ENCODE results near the gene MAP3K5.

The MAP3K5 gene

DNA sequence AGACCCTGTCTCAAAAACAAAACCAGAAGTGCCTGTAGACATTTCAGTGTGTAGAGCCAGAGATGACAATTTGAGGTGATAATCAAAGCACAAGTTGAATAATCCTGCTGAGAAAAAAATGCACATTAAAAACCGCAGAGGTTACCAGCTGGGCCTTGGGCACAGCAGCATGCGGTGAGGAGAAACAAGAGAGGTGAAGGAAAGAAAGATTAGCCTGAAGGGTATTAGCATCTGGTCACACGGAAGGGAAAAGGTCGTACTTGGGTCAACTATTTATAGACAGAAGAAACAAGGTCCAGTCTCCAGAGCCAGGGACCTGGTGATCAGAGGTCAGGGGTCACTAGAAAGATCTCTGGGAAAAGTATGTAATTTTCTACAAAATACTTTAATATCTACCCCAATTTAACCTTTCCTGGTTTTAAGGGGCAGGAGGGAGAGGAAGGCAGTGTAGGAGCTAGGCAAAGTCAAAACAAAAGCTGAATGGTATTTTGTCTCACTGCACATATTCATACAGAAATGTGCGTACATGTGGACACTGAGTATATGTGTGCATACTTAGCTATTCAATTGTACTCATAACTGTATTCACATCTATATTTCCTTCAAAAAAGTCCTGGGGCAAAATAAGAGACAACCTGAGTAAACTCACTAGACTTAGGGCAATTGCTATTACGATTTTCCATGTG, 252.2 kb downstream of the MAP3K5 start:
- DNase-seq (ENCODE audit: low spot score) = no peak

DNA sequence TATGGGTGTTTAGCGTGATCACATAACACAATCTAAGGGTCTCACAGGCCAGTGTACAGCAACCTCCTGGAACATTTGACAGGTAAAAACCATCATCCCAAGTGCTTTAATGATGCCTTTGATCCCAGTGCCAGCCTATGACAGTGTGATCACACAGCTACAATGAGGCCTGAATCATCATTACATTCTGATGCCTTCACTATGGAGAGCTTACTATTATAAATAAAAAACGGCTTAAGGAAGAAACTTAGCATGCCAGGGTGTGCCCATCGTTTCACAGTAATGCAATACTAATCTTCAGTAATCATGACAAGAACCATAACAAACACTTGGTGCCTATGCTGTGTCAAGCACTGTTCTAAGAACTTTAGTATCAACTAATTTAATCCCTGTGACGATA, 253.4 kb downstream of the MAP3K5 start:
- DNase-seq (ENCODE audit: low spot score) = no peak

DNA sequence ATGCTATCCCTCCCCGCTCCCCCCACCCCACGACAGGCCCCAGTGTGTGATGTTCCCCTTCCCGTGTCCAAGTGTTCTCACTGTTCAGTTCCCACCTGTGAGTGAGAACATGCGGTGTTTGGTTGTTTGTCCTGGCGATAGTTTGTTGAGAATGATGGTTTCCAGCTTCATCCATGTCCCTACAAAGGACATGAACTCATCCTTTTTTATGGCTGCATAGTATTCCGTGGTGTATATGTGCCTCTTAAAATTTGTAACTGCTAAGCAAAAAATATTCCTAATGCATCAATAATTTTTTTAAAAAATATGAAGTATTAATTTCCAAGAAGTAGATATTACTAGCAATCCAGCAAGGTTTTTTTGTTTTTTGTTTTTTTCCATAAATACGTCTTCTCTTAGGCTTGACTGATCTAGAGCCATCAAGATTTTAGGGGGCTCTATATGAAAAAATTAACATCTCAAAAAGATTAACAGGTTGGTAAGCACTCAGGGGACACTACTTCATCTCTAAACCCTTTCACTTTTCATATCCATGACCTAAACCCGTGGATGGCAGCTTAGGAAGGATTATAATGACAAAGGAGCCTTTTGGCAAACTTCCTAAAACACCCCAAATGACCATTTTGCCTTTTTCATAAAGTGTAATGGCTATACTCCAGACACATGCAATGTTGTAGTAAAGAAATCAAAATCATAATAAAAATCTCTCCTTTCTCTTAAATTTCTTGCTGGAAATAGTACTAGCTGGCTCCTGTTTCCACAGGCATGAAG, 256.2 kb downstream of the MAP3K5 start:
- no peak for DNase-seq (ENCODE audit: low spot score)

DNA sequence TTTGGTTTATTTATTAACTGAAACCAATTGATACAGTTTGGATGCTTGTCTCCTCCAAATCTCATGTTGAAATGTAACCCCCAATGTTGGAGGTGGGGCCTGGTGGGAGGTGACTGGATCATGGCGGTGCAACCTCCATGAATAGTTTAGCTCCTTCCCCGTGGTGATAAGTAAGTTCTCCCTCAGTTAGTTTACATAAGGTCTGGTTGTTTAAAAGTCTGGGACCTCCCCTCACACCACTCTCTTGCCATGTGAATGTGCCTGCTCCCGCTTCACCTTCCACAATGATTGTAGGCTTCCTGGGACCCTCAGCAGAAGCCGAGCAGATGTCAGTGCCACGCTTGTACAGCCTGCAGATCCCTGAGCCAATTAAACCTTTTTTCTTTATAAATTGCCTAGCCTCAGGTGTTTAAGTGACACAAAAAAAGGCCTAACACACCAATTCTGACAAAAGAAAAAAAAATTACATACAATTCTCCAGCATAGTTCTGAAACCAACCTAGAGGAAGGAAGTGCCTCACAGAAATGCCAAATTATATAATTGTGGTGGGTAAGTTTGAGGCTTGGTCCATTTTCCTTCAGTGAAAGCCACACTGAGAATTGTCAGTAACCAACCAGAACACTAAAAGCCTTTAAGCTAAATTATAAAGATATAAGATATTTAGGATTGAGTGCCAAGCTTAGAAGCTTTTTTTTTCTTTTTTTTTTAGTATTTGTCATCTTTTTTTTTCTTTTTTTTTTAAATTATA, 257.1 kb downstream of the MAP3K5 start:
- DNase-seq (ENCODE audit: low spot score) = no peak

DNA sequence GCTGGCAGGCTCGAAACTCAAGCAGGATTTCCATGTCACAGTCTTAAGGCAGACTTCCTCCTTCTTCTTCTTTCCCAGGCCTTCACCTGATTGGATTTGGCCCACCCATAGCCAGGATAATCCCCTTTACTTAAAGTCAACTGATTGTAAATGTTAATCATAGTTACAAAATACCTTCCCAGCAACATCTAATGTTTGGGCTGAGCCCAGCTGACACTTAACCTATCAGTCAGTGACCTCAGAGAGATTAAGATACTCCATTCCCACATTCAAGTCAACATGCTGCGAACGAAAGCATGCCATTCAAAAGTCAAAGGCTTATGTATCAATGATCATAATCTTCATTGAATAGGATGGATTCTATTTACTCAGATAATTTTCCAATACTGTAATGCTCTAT, 258.0 kb downstream of the MAP3K5 start:
- DNase-seq (ENCODE audit: low spot score) = no peak

DNA sequence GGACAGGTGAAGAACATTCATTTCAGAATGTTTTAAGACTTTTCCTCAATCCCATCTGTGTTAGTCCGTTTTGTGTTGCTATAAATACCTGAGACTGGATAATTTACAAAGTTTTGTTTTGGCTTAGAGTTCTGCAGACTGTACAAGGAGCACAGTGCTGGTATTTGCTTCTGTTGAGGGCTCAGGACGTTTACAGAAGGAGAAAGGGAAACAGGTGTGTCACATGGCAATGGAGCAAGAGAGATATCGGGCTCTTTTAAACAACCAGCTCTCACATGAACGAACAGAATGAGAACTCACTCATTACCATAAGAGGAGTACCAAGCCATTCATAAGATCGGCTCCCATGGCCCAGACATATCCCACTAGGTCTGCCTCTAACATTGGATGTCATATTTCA, 258.8 kb downstream of the MAP3K5 start:
- DNase-seq (ENCODE audit: low spot score) = no peak

DNA sequence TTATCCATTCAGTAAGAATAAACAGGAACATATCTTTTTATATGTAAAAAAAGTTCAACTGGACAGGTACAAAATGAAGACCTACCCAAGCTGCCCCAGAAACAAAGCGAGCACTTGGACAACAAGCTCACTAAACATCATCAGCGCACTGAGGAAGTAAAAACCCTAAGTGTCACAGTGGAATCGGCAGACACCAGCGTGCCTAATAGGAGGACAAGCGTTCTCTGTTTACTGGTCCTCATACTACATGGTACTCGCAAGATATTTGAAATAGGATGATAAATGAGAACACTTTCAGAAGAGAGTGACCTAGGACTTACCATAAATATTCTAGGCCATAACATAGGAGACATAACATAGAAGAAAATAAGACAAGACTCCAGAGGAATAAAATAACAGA, 260.2 kb downstream of the MAP3K5 start:
- DNase-seq (ENCODE audit: low spot score) = no peak

DNA sequence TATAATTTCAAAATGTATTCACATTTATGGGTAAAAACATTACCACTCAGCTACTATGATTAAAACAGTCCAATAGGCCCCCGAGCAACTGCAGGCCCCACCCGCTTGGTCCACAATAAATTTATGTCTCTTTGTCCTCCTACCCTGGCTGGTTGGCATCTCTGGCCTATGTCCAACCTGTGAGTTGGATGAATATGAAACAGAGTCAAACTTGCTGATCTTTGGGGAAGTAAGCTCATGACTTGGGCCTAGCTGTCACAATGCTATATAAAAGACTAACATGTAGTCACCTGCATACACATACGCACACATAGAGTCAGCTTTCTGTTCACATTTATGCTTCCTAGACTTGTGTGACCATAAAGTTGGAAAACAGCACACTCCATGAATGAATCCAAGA, 262.6 kb downstream of the MAP3K5 start:
- no peak for DNase-seq (ENCODE audit: low spot score)

DNA sequence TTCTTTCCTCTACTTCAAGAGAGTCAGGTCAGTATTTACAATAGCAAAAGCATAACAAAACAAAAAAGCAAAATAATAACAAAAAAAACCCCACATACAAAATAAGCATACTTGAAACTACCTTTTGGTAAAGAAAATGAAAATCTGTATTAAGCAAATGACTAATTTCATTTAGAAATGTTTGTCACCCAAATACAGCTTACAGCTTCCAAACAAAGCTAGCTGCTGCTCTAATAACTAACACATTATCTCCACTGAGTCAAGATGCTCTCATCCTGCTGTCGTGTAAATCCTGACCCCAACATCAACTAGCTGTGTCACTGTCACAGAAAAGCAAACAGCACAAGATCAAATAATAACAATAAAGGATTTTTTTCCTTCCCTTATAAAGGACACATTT, 263.8 kb downstream of the MAP3K5 start:
- DNase-seq (ENCODE audit: low spot score) = no peak

DNA sequence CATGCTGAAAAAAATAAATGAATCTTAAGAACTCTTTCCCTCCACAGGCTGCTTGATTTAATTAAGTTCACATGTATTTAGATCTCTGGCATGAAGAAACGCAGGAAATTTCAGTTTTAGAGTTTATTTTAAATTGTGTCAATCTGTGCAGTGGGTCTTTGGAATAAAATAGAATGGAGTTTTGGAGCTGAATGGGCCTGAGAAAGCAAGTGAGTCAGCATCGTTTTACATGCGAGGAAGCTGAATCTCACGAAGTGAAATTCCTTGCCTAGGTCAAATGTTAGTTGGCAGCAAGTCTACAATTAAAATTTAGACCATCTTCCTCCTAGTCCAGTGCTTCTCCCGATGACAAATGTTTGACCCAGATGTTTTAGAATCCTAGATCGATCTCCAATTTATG, 264.4 kb downstream of the MAP3K5 start:
- no peak for DNase-seq (ENCODE audit: low spot score)

DNA sequence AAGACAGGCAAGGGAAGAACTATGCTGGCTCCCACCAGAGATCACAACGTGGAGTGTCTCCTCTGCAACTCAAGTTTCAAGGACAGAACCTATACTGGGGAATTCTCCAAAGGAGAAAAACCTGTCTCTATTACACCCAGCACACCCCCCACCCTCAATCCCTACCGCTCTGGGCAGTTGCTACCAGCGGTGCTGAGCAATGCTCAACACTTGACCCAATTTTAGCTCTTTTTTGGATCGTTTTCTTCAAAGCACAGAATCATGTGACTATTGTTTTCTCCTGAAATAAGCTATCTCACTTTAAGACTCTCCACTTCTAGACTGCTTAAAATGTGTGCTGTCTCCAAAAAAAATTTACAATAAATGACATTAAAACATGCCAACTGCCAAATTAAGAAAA, 265.3 kb downstream of the MAP3K5 start:
- no peak for DNase-seq (ENCODE audit: low spot score)

DNA sequence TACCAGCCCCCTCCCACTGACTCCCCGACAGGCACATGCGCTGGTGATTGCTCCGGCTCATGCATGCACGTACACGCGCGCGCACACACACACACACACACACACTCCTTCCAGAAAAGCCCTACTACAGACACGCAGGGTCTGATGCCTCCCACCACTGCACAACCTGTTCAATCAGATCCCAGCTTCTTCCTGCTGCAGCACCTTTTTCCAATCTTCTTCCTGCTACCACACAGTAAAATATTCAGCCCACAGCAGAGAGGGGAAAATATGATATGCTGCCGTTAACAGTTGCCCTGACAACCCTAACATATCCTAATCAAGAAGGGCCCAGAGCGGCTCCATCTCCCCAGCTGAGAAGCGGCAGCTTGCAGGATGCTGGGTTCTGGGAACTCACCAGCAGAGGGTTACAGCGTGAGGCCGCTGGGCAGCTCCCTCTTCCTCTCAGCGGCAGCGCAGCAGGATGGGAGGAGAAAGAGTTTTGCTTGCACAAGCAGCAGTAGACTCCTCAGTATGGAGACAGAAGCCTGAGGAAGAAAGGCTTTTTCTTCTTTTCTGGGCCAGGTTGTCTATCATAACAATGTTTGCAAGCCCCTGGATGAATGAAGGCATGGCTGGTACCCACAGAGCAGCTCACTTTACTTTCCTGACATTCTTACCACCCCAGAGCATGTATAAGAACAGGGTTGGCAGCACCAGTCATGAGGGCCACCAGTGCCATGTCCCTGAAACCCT, 265.9 kb downstream of the MAP3K5 start:
- DNase-seq (ENCODE audit: low spot score) = no peak

DNA sequence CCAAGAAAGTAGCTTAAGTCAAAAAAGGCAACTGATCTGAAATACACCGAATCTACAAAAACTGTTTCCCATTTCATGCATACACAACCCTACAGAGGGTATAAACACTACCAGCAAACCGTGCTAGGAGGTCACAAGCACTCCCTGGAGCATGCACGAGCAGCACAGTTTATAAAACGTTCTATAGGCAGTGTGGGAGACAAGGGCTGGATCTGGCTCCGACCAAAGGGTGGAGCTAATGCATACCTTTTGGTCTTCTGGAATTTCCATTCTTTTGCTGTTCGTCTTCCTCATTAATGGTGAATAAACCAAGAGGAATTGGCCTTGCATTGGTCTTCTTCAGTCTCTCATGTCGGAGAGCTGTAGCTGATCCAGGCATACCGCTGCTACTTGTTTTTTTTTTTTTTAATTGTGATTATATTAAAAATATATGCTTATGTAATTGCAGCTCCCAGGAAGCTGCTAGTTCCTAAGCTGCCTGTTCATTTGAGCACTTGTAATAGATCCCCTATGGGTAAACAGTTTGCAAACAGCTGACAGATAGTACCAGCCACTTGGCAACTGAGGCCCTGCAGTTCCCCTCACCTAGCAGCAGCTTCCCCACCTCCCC, 266.6 kb downstream of the MAP3K5 start:
- DNase-seq (ENCODE audit: low spot score) = no peak

DNA sequence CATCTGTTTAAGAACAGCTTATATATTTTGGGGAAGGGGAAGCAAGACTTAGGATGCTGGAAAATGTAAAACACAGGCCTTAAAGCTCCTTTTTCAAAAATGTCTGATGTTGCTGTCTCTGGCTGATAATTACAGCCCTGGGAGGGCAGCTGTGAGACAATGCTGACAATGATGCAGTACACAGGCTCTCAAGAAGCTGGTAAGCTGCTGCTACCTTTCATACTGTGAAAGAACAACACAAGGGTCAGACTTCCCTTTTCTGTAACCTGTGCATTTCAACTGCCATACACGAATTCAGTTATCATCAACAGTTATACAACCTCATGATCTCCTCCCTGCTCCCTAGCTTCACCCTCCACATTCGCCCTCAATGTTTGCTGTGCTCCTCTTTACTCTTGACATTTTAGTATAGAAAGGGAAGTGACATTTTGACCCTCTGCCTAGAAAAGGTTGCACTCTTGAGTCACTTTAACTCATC, 267.3 kb downstream of the MAP3K5 start:
- DNase-seq (ENCODE audit: low spot score) = no peak

DNA sequence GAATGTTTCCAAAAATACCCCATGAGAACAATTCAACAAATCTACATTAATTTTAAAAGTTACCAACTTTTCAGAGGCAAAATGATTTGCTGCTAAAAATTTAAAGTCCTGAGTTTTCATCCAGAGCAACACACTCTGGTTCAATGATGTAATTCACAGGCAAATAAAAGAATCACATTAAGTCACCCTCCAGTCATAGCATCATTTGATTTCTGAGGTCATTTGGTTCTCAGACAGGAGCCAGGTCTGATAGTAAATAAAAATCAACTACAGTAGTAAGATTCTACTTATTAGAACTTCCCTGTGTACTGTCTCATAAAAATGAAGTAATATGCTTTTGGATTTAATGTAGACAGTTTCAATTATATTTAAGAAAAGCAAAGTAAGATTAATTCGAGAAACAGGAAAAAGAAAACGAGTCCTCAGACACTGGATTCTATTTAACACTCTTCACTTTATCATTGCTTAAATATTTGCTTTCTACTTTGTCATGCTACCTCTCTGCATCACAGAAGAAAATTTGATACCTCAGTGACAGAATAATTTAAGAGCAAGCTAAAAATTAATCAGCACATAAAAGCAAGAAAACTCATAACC, 267.8 kb downstream of the MAP3K5 start:
- no peak for DNase-seq (ENCODE audit: low spot score)

DNA sequence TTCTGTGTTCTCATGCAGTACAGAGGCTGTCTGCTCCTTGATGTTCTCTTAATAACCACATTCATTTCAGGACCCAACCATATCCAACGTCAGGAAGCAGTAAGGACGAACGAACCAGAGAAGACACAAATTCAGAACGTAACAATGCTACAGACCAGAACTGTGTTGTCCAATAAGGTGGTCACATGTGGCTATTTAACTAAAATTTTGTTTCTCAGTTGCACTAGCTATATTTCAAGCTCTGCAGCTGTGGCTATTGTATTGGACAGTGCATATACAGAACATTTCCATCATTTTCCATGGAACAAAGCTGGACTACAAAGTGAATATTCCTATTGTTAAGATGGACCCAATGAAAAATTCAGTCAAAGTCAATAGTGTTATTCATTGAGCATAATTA, 269.1 kb downstream of the MAP3K5 start:
- no peak for DNase-seq (ENCODE audit: low spot score)

DNA sequence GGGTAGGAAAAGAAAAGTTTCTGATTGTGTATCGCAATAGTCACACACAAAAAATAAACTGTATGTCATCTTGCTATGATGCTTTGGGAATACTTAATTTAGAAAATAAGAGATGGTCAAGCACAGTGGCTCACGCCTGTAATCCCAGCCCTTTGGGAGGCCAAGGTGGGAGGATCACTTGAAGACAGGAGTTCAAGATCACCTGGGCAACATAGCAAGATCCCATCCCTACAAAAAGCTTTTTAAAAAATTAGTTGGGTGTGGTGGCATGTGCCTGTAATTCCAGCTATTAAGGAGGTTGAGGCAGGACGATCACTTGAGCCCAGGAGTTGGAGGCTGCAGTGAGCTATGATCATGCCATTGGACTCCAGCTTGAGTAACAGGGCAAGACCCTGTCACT, 269.6 kb downstream of the MAP3K5 start:
- no peak for DNase-seq (ENCODE audit: low spot score)

DNA sequence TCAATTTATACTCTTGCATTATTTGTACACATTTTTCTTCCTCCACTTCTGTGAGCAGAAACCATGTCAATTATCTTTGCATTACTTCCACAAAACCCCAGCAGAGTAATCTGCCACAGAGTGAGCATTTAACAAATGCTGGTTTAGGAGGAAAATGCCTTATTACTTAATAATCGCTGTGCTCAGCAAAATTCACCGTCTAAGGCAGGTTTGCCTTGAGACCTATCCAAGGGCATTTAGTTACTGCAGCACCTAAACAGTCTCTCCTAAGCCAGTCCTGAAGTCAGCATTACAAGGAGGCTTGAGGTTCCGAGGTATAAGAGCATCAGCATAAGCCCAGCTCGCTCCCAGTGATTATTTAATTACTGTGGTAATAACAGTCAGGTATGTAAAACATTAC, 270.4 kb downstream of the MAP3K5 start:
- no peak for DNase-seq (ENCODE audit: low spot score)

DNA sequence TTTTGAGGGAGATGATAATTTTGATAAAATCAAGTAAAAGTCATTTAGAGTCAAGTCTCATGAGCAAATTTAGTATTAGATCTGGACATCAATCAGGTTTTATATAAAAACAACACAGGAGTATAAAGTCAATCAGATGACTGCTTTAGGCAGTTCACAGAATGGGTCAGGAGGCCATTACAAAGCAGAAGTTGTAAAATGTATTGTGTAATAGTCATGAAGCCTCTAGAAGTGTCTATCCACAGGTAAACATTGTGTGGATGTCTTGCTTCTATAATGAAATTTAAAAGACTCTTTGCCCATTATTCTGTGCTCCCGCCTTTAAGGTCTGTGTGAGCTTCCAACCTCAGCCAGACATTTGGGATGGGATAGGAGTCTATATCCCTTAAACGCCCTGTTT, 270.9 kb downstream of the MAP3K5 start:
- no peak for DNase-seq (ENCODE audit: low spot score)

DNA sequence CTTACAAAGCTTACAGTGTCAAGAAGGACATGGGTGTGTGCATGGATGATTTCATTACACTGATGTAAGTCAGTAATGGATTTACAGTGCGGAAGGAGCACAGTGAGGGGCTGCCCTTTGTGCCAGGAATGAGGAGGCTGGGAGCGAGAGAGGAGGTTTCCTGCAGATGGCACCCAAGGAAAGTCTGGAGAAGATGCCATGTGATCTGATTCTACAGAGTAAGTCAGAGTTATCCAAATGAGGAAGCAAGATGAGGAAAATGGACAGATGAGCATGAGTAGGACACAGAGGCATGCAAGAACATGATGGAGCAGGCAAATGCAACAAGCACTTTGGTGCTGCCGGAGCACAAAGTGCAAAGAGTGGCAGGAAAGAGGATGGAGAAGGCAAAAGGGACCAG, 271.8 kb downstream of the MAP3K5 start:
- DNase-seq (ENCODE audit: low spot score) = no peak

DNA sequence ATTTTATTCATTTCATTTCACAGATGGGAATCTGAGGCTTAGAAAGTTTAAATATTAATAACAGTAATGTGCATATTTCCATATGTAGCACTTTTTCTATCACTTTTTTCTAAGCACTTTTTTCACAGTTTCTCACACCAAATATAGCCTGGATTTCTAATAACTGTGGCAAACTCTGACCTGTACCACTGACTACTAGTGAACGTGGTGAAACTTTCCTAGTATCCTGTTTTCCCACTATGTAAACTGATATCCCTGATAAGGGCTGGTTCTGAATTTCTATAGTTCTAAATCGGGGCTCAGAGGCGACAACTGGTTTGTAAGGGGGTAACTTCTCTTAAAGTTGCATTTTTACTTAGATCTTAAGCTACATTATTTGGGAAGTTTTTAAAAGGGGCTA, 274.7 kb downstream of the MAP3K5 start:
- DNase-seq (ENCODE audit: low spot score) = no peak

DNA sequence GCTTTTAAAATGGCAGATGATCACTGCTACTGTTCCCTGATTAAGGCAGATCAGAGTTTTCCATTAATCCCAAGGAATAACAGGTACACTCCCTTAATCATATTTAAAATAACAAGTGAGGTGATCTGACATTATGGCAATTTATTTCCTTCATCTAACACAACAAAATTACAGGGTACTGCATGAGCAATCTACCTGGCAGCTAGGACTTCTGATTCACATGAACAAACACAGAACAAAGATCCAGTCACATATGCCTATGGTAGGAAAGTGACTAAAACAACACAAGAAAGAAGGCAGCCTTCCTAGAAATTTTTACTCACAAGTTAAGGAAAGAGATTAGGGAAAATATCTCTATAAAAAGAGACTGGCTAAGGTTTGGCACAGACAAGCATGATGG, 275.3 kb downstream of the MAP3K5 start:
- DNase-seq (ENCODE audit: low spot score) = no peak
